Gastrocnemius medialis (tissue), 4 donors: Measurements from ENCODE around the gene NAXE.

Experiments used
- POLR2A ChIP-seq, 2 donors: fragments of 450-650 bp; IDR thresholded peaks; one replicate each; pipeline ENCODE4 v1.6.1; 2017; ENCODE audit warnings: antibody characterized with exemption in 2 of 2, mild to moderate bottlenecking in 2 of 2, moderate library complexity in 2 of 2
- TF ChIP-seq, protein P1 (sequence below), 5 experiments: fragments of 450-650 bp in 3 of 5; fragments of 200-600 bp in 2 of 5; sonication (generic) in 2 of 5; IDR thresholded peaks in 4 of 5; conservative IDR thresholded peaks in 1 of 5; 1 replicate in 4 of 5; 2 replicates in 1 of 5; pipeline ENCODE4 v1.5.1; 2016 to 2019; ENCODE audit warnings: antibody characterized with exemption in 5 of 5, mild to moderate bottlenecking in 3 of 5, moderate library complexity in 3 of 5

DNA sequence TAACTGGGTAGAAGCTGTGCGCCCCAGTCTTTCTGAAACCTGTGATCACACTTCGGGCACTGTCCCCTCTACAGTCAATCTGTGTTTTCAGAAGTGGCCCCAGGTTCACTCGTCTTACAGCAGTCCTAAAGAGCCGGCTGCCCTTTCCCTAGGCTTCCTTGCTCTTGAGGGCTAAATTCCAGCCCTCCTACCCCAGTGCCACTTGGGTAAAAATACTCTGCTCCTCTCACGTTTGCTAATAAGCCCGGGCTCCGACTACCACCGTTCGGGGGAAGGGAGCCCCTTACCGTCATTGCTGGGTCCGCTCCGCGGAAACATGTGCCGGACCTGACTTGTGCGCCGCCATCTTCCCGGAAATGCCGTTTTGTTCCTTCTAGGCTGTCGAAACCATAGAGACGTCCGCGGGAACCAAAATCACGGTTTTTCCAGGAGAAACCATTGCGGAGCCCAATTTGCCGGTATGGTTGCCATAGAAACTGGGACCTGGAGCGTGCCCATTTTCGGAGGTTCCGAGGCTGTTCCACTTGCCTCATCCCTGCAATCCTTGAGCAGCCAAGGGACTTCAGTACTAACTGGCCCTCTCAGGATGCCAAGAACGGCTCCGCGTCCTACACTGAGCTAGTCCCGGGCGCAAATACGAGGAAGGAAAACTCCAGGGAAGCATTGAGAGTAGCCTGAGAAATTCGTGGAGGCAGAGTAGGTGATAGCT is 9.7 kb downstream of the NAXE start, which contains the start of gene GPATCH4:
- TF ChIP-seq POLR2A (IDR thresholded peaks at IDR 0.05) = peak in 1 of 2 donors; percentile 30
- TF ChIP-seq, protein P1, sequence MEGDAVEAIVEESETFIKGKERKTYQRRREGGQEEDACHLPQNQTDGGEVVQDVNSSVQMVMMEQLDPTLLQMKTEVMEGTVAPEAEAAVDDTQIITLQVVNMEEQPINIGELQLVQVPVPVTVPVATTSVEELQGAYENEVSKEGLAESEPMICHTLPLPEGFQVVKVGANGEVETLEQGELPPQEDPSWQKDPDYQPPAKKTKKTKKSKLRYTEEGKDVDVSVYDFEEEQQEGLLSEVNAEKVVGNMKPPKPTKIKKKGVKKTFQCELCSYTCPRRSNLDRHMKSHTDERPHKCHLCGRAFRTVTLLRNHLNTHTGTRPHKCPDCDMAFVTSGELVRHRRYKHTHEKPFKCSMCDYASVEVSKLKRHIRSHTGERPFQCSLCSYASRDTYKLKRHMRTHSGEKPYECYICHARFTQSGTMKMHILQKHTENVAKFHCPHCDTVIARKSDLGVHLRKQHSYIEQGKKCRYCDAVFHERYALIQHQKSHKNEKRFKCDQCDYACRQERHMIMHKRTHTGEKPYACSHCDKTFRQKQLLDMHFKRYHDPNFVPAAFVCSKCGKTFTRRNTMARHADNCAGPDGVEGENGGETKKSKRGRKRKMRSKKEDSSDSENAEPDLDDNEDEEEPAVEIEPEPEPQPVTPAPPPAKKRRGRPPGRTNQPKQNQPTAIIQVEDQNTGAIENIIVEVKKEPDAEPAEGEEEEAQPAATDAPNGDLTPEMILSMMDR (IDR thresholded peaks at IDR 0.05 in 4 of 5, conservative IDR thresholded peaks at IDR 0.05 in 1 of 5) = no peak
